Mesothelial cell of epicardium (in vitro differentiated cells): ENCODE data around the gene KIRREL2. TPM values are rescaled to one million over a fixed set of nuclear protein-coding genes. Genes with fewer than 3 reads are reported as not detected.

ENCODE experiments used
- DNase-seq, 2 experiments: peaks; one replicate each; pipeline ENCODE4 v3.0.0; 2021; ENCODE audit warnings: low spot score in 2 of 2; ENCODE audit not compliant: unreplicated experiment in 2 of 2
- H3K27ac Mint-ChIP-seq: 2 replicates; pipeline ENCODE4 v1.8.0; 2021; ENCODE audit warnings: mixed read lengths
- H3K27me3 Mint-ChIP-seq: 2 replicates; pipeline ENCODE4 v1.8.0; 2021; ENCODE audit warnings: low read depth, mixed read lengths
- H3K36me3 Mint-ChIP-seq: 2 replicates; pipeline ENCODE4 v1.8.0; 2021; ENCODE audit warnings: mixed read lengths
- H3K4me1 Mint-ChIP-seq: 2 replicates; pipeline ENCODE4 v1.8.0; 2021; ENCODE audit warnings: mixed read lengths
- H3K4me3 Mint-ChIP-seq: 2 replicates; pipeline ENCODE4 v1.8.0; 2021; ENCODE audit warnings: mild to moderate bottlenecking, moderate library complexity, mixed read lengths
- H3K9me3 Mint-ChIP-seq: 2 replicates; pipeline ENCODE4 v1.8.0; 2021; ENCODE audit warnings: mixed read lengths
- total RNA-seq: library from RNA; stranded (reverse); gene quantifications from 3 replicates; pipeline ENCODE4 v1.2.1, GENCODE V29; 2021
- TF ChIP-seq, protein P1 (sequence below): fragments of 200-600 bp; sonication (generic); IDR thresholded peaks from one replicate; pipeline ENCODE4 v1.5.0; 2021; ENCODE audit warnings: antibody characterized with exemption; ENCODE audit not compliant: unreplicated experiment

The KIRREL2 gene
- total RNA-seq, 1 donor from 2014 or later = 1.4 TPM

DNA sequence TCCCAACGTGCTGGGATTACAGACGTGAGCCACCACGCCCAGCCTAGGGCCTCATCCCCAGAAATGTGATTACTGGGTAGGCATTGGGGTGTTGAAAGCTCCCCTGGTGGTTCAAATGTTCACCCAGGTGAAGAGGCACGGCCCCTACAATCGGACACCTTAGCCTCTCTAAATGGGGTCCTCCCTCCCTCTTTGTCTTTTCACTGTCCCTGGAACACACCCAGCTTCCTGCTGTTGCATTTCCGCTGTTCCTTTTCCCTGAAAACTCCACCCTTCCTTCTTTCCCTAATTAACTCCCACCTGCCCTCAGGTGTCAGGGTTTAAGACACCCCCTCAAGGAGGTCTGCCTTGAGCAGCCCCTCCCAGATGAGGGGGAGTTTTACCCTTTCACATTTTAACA is 40.4 kb upstream of the KIRREL2 start:
- H3K27ac Mint-ChIP-seq = no peak overlapping the region
- no peak overlapping the region for H3K4me3 Mint-ChIP-seq
- H3K4me1 Mint-ChIP-seq = no peaks in the 10 kb centered on the region
- H3K27me3 Mint-ChIP-seq = peaks cover 45% of the 10 kb centered on the region
- H3K9me3 Mint-ChIP-seq = no peaks in the 10 kb centered on the region
- TF ChIP-seq, protein P1, sequence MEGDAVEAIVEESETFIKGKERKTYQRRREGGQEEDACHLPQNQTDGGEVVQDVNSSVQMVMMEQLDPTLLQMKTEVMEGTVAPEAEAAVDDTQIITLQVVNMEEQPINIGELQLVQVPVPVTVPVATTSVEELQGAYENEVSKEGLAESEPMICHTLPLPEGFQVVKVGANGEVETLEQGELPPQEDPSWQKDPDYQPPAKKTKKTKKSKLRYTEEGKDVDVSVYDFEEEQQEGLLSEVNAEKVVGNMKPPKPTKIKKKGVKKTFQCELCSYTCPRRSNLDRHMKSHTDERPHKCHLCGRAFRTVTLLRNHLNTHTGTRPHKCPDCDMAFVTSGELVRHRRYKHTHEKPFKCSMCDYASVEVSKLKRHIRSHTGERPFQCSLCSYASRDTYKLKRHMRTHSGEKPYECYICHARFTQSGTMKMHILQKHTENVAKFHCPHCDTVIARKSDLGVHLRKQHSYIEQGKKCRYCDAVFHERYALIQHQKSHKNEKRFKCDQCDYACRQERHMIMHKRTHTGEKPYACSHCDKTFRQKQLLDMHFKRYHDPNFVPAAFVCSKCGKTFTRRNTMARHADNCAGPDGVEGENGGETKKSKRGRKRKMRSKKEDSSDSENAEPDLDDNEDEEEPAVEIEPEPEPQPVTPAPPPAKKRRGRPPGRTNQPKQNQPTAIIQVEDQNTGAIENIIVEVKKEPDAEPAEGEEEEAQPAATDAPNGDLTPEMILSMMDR = no peak
- DNase-seq = no peak
- H3K36me3 Mint-ChIP-seq = no peaks in the 10 kb centered on the region

DNA sequence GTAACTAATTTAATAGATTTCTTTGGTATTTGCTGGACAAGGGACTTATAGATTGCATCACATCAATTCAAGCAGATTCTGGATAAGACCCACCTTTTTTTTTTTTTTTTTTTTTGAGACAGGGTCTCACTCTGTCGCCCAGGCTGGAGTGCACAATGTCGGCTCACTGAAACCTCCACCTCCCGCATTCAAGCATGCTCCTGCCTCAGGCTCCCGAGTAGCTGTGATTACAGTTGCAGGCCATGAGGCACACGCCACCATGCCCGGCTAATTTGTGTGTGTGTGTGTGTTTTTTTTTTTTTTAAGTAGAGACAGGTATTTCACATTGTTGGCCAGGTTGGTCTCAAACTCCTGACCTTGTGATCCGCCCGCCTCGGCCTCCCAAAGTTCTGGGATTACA is 39.9 kb upstream of the KIRREL2 start:
- H3K9me3 Mint-ChIP-seq = no peaks in the 10 kb centered on the region
- H3K4me1 Mint-ChIP-seq = no peaks in the 10 kb centered on the region
- H3K27me3 Mint-ChIP-seq = peaks cover 41% of the 10 kb centered on the region
- H3K27ac Mint-ChIP-seq = no peak overlapping the region
- H3K4me3 Mint-ChIP-seq = no peak overlapping the region
- no peak for DNase-seq
- TF ChIP-seq, protein P1 = no peak
- H3K36me3 Mint-ChIP-seq = no peaks in the 10 kb centered on the region

DNA sequence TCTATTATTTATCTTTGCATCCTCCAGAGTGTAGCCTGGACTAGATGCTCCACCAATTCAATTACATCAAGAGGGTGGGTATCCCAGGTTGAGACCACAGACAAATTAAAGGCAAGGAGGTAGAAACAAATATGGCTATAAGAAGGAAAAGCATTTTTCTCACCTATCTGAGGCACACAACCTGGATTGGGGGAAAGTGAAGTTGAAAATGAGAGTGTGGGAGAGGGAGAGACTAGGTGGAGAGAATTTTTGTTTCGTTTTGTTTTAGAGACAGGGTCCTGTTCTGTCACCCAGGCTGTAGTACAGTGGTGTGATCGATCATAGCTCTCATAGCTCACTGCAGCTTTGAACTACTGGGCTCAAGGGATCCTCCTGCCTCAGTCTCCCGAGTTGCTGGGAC is 38.3 kb upstream of the KIRREL2 start:
- H3K9me3 Mint-ChIP-seq = no peaks in the 10 kb centered on the region
- no peaks in the 10 kb centered on the region for H3K36me3 Mint-ChIP-seq
- no peak overlapping the region for H3K27ac Mint-ChIP-seq
- H3K4me1 Mint-ChIP-seq = no peaks in the 10 kb centered on the region
- H3K27me3 Mint-ChIP-seq = peaks cover 42% of the 10 kb centered on the region
- no peak for DNase-seq
- H3K4me3 Mint-ChIP-seq = no peak overlapping the region
- TF ChIP-seq, protein P1 = no peak

GRCh38 chr19:35822579-35822978 is 34.1 kb upstream of the KIRREL2 start:
- no peak overlapping the region for H3K4me3 Mint-ChIP-seq
- TF ChIP-seq, protein P1 = no peak
- no peak overlapping the region for H3K27ac Mint-ChIP-seq
- H3K36me3 Mint-ChIP-seq = no peaks in the 10 kb centered on the region
- DNase-seq = no peak
- no peaks in the 10 kb centered on the region for H3K9me3 Mint-ChIP-seq
- no peaks in the 10 kb centered on the region for H3K4me1 Mint-ChIP-seq
- peaks cover 46% of the 10 kb centered on the region for H3K27me3 Mint-ChIP-seq

GRCh38 chr19:35824150-35824549 is 32.6 kb upstream of the KIRREL2 start:
- no peak for DNase-seq
- Mint-ChIP-seq H3K9me3 (no peaks in the 10 kb centered on the region), H3K36me3 (no peaks in the 10 kb centered on the region), H3K27ac (no peak overlapping the region), H3K4me3 (no peak overlapping the region), H3K27me3 (peaks cover 40% of the 10 kb centered on the region), H3K4me1 (no peaks in the 10 kb centered on the region)
- TF ChIP-seq, protein P1 = no peak

DNA sequence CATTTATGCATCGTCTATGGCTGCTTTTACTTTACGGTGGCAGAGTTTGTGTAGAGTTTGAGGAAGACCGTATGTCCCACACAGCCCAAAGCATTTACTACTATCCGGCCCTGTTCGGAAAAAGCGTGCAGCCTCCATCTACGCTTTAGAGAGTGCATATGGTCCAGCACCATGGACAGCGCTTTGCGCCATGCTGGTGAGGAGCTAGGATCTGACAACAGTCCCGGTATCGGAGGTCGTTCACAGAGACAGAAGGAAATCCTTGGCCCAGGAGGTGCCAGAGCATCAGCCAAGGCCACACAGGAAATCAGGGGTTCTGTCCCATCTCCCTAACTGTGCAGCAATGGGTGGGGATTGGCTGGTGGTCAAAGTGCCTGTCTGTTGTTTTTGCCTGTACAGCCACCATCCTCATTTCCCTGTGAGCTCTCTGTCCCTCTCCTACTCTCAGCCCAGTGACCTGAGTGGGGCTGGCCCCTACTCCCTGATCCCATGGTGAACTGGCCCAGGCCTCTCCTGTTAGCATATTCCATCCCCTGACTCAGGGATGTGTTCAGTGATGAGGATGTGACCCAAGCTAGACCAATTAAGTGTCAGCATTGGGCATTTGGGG is 27.9 kb upstream of the KIRREL2 start:
- TF ChIP-seq, protein P1 = no peak
- DNase-seq = peak; percentile 70 to 88
- Mint-ChIP-seq H3K4me3 (no peak overlapping the region), H3K4me1 (no peaks in the 10 kb centered on the region), H3K9me3 (no peaks in the 10 kb centered on the region), H3K27me3 (peaks cover 52% of the 10 kb centered on the region), H3K36me3 (no peaks in the 10 kb centered on the region), H3K27ac (no peak overlapping the region)
